ENCODE data around the gene DPP8.

Gene DPP8

DNA sequence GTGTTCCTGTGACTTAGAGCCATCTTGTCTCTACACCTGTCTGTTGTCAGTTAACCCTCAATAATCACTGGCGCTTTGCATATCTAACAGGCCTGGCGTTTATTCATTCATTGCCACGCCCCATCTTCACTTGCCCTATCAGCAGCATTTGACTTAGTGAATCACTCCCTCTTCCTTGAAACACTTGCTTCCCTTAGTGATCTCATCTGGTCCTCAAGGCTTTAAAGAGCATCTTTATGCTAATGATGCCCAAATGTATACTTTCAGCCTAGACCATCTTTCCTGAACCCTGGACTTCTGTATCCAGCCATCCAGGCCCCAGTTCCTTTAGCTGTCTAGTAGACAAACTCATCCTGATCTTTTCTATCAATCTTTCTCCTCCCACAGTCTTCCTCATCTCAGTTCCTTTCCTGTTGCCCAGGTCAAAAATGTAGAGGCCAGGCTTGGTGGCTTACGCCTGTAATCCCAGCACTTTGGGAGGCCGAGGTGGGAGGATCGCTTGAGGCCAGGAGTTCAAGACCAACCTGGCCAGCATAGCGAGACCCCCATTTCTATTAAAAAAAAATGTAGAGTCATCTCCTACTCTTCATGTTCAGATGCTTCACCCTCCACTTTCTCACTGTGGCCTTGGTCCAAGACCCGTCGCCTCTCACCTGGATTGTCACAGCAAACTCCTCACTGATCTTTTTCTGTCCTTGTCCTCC lies 93.4 kb downstream of the DPP8 start (continued):
- 0 out of 2 replicates have a peak, but pooled peaks have one; percentile 27 for TF ChIP-seq KLF10 (tag by site-specific recombination; IDR thresholded peaks at IDR 0.05)
- TF ChIP-seq, protein P1, sequence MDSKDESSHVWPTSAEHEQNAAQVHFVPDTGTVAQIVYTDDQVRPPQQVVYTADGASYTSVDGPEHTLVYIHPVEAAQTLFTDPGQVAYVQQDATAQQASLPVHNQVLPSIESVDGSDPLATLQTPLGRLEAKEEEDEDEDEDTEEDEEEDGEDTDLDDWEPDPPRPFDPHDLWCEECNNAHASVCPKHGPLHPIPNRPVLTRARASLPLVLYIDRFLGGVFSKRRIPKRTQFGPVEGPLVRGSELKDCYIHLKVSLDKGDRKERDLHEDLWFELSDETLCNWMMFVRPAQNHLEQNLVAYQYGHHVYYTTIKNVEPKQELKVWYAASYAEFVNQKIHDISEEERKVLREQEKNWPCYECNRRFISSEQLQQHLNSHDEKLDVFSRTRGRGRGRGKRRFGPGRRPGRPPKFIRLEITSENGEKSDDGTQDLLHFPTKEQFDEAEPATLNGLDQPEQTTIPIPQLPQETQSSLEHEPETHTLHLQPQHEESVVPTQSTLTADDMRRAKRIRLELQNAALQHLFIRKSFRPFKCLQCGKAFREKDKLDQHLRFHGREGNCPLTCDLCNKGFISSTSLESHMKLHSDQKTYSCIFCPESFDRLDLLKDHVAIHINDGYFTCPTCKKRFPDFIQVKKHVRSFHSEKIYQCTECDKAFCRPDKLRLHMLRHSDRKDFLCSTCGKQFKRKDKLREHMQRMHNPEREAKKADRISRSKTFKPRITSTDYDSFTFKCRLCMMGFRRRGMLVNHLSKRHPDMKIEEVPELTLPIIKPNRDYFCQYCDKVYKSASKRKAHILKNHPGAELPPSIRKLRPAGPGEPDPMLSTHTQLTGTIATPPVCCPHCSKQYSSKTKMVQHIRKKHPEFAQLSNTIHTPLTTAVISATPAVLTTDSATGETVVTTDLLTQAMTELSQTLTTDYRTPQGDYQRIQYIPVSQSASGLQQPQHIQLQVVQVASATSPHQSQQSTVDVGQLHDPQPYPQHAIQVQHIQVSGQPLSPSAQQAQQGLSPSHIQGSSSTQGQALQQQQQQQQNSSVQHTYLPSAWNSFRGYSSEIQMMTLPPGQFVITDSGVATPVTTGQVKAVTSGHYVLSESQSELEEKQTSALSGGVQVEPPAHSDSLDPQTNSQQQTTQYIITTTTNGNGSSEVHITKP (tag by site-specific recombination; IDR thresholded peaks at IDR 0.05), result 0 out of 2 replicates have a peak, but pooled peaks have one; percentile 14
- no peak for TF ChIP-seq ZNF24 (tag by site-specific recombination; IDR thresholded peaks at IDR 0.05)
- peak; percentile 70 for TF ChIP-seq ZBTB17 (tag by site-specific recombination; IDR thresholded peaks at IDR 0.05)
- TF ChIP-seq ZNF274 (IDR thresholded peaks at IDR 0.05; ENCODE audit: low read length), result no peak
- TF ChIP-seq ZNF274 (tag by site-specific recombination; IDR thresholded peaks at IDR 0.05; ENCODE audit: borderline replicate concordance), result no peak
- peak; percentile 46; the same call in 1 of the 2 replicates for TF ChIP-seq KLF9 (tag by site-specific recombination; IDR thresholded peaks at IDR 0.05; ENCODE audit: low read depth)
- TF ChIP-seq OVOL3 (tag by site-specific recombination; IDR thresholded peaks at IDR 0.05), result no peak
- TF ChIP-seq PRDM1 (tag by site-specific recombination; IDR thresholded peaks at IDR 0.05), result peak; percentile 72
- no peak for TF ChIP-seq ZNF704 (tag by site-specific recombination; IDR thresholded peaks at IDR 0.05)
- TF ChIP-seq IKZF3 (tag by site-specific recombination; IDR thresholded peaks at IDR 0.05), result no peak
- TF ChIP-seq ZNF239 (tag by site-specific recombination; IDR thresholded peaks at IDR 0.05), result no peak
- TF ChIP-seq ZBTB7A (tag by site-specific recombination; IDR thresholded peaks at IDR 0.05; ENCODE audit: low read depth), result no peak
- no peak for TF ChIP-seq ZNF155 (tag by site-specific recombination; IDR thresholded peaks at IDR 0.05)
- no peak for TF ChIP-seq ZNF670 (tag by site-specific recombination; IDR thresholded peaks at IDR 0.05; ENCODE audit: low read depth)
- TF ChIP-seq, protein P2, sequence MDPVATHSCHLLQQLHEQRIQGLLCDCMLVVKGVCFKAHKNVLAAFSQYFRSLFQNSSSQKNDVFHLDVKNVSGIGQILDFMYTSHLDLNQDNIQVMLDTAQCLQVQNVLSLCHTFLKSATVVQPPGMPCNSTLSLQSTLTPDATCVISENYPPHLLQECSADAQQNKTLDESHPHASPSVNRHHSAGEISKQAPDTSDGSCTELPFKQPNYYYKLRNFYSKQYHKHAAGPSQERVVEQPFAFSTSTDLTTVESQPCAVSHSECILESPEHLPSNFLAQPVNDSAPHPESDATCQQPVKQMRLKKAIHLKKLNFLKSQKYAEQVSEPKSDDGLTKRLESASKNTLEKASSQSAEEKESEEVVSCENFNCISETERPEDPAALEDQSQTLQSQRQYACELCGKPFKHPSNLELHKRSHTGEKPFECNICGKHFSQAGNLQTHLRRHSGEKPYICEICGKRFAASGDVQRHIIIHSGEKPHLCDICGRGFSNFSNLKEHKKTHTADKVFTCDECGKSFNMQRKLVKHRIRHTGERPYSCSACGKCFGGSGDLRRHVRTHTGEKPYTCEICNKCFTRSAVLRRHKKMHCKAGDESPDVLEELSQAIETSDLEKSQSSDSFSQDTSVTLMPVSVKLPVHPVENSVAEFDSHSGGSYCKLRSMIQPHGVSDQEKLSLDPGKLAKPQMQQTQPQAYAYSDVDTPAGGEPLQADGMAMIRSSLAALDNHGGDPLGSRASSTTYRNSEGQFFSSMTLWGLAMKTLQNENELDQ (tag by site-specific recombination; IDR thresholded peaks at IDR 0.05; ENCODE audit: low read depth), result no peak
- TF ChIP-seq, protein P3, sequence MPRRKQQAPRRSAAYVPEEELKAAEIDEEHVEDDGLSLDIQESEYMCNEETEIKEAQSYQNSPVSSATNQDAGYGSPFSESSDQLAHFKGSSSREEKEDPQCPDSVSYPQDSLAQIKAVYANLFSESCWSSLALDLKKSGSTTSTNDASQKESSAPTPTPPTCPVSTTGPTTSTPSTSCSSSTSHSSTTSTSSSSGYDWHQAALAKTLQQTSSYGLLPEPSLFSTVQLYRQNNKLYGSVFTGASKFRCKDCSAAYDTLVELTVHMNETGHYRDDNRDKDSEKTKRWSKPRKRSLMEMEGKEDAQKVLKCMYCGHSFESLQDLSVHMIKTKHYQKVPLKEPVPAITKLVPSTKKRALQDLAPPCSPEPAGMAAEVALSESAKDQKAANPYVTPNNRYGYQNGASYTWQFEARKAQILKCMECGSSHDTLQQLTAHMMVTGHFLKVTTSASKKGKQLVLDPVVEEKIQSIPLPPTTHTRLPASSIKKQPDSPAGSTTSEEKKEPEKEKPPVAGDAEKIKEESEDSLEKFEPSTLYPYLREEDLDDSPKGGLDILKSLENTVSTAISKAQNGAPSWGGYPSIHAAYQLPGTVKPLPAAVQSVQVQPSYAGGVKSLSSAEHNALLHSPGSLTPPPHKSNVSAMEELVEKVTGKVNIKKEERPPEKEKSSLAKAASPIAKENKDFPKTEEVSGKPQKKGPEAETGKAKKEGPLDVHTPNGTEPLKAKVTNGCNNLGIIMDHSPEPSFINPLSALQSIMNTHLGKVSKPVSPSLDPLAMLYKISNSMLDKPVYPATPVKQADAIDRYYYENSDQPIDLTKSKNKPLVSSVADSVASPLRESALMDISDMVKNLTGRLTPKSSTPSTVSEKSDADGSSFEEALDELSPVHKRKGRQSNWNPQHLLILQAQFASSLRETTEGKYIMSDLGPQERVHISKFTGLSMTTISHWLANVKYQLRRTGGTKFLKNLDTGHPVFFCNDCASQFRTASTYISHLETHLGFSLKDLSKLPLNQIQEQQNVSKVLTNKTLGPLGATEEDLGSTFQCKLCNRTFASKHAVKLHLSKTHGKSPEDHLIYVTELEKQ (tag by site-specific recombination; IDR thresholded peaks at IDR 0.05; ENCODE audit: borderline replicate concordance), result no peak
- no peak for TF ChIP-seq ZNF341 (tag by site-specific recombination; IDR thresholded peaks at IDR 0.05; ENCODE audit: low read depth)
- TF ChIP-seq ZNF558 (tag by site-specific recombination; IDR thresholded peaks at IDR 0.05), result no peak
- TF ChIP-seq SP2 (tag by site-specific recombination; IDR thresholded peaks at IDR 0.05), result no peak
- TF ChIP-seq ZNF639 (tag by site-specific recombination; IDR thresholded peaks at IDR 0.05), result 0 out of 2 replicates have a peak, but pooled peaks have one; percentile 4
- TF ChIP-seq WT1 (tag by site-specific recombination; IDR thresholded peaks at IDR 0.05), result peak; percentile 39
- no peak for TF ChIP-seq ZNF416 (tag by site-specific recombination; IDR thresholded peaks at IDR 0.05)
- peak; percentile 42 for TF ChIP-seq ZNF366 (tag by site-specific recombination; conservative IDR thresholded peaks at IDR 0.05)
- TF ChIP-seq, protein P4, sequence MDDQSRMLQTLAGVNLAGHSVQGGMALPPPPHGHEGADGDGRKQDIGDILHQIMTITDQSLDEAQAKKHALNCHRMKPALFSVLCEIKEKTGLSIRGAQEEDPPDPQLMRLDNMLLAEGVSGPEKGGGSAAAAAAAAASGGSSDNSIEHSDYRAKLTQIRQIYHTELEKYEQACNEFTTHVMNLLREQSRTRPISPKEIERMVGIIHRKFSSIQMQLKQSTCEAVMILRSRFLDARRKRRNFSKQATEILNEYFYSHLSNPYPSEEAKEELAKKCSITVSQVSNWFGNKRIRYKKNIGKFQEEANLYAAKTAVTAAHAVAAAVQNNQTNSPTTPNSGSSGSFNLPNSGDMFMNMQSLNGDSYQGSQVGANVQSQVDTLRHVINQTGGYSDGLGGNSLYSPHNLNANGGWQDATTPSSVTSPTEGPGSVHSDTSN (CRISPR knock-in tag; IDR thresholded peaks at IDR 0.05), result no peak
- 0 out of 2 replicates have a peak, but pooled peaks have one; percentile 37 for TF ChIP-seq ZNF629 (tag by site-specific recombination; IDR thresholded peaks at IDR 0.05)
- no peak for TF ChIP-seq BCL11A (tag by site-specific recombination; IDR thresholded peaks at IDR 0.05; ENCODE audit: low read depth)
